ENCODE measurements around the gene PPIL4. TPM values are rescaled to one million over a fixed set of nuclear protein-coding genes. Genes with fewer than 3 reads are reported as not detected.

PPIL4 gene
- total RNA-seq (34.3 and 36.1 TPM in 2 replicates), polyA plus RNA-seq (3.1 and 9.2 TPM in 2 replicates), polyA minus RNA-seq (7.6 and 10.3 TPM in 2 replicates)
- 32.9 TPM for total RNA-seq (2013)

- Histone ChIP-seq H3K4me1 (ENCODE audit: control insufficient read depth in 2 of 2, insufficient read depth in 2 of 2, low read length in 2 of 2) (peaks cover 17 to 22% of the 10 kb centered on the region in 2 donors), H3K4me3 (ENCODE audit: control extremely low read depth in 1 of 5, extremely low read depth in 1 of 5, insufficient read depth in 1 of 5, low read depth in 2 of 5, low read length in 4 of 5) (peak within 1 kb of the TSS; percentile 96 to 100 (median 98)), H3K9me3 (ENCODE audit: control extremely low read depth in 1 of 3, control insufficient read depth in 2 of 3, insufficient read depth in 1 of 3, low read length in 2 of 3) (no peaks in the 10 kb centered on the region), H3K79me2 (ENCODE audit: control insufficient read depth, insufficient read depth, low read length) (peaks cover 46% of the 10 kb centered on the region), H3K4me2 (replicated peaks; ENCODE audit: low read depth, low read length, poor library complexity, severe bottlenecking) (peak within 1 kb of the TSS; percentile 71), H4K20me1 (ENCODE audit: control insufficient read depth, insufficient read depth, low read length, poor library complexity, severe bottlenecking) (peaks cover 19% of the 10 kb centered on the region), H3K36me3 (replicated peaks in 1 of 2; ENCODE audit: control extremely low read depth in 1 of 2, control insufficient read depth in 1 of 2, extremely low read depth in 1 of 2, insufficient read depth in 2 of 2, low read length in 1 of 2) (peaks cover 3 to 5% of the 10 kb centered on the region in 2 experiments), H3K9ac (ENCODE audit: low read length) (peak within 1 kb of the TSS; percentile 99), H2AFZ (ENCODE audit: insufficient read depth, low read depth, low read length, poor library complexity, severe bottlenecking) (peak within 1 kb of the TSS; percentile 84), H3K27me3 (replicated peaks in 1 of 4; ENCODE audit: control extremely low read depth in 1 of 4, control insufficient read depth in 3 of 4, insufficient read depth in 4 of 4, low read length in 3 of 4) (no peaks in the 10 kb centered on the region), H3K27ac (ENCODE audit: low read length in 2 of 2) (peak within 1 kb of the TSS; percentile 99)
- peaks cover 6% of the 10 kb centered on the region for H3K27me3 Mint-ChIP-seq
- under 1% methylated on average over 71 of the region's 71 CpGs for WGBS (ENCODE audit: insufficient coverage)
- H3K9me3 Mint-ChIP-seq (ENCODE audit: insufficient read depth): no peaks in the 10 kb centered on the region
- intact Hi-C loops (cut with micrococcal nuclease): loop anchor here (1.0 to 5.0 kb wide), 5 partner anchors 19 to 471 kb away; partner anchors contain the start of genes KATNA1, NUP43 and TAB2
- peak within 1 kb of the TSS; percentile 98 for H3K4me3 Mint-ChIP-seq
- TF ChIP-seq EZH2 (IDR thresholded peaks at IDR 0.05; ENCODE audit: borderline replicate concordance, insufficient read depth, low read depth, low read length, poor library complexity, severe bottlenecking) (no peak), CTCF (IDR thresholded peaks at IDR 0.05) (peak; percentile 83)
- ATAC-seq (ENCODE audit: low read depth): peak; percentile 90
- DNase-seq: peak; percentile 98
- CTCF ChIA-PET: interaction anchor here (0.7 to 9.7 kb wide), 11 partner anchors 17 to 464 kb away, joined by 3 to 90 read pairs (median 4); partner anchors contain the start of genes GINM1 and LATS1
- peak within 1 kb of the TSS; percentile 98 for H3K27ac Mint-ChIP-seq
- POLR2A ChIA-PET: interaction anchor here (0.6 to 3.8 kb wide), 6 partner anchors 19 to 463 kb away, joined by 3 to 22 read pairs (median 3); partner anchors contain the start of genes GINM1, LATS1 and TAB2
- H3K4me1 Mint-ChIP-seq: peaks cover 39% of the 10 kb centered on the region
Measured at GRCh38 chr6:149545754-149546471, at the start of gene PPIL4. TSS of gene PPIL4 (minus strand) at chr6:149546043. CDS start at chr6:149546005, 38 bp downstream.

GRCh38 chr6:149593408-149593807 lies 47.6 kb upstream of the PPIL4 start:
- Mint-ChIP-seq H3K4me1 (no peaks in the 10 kb centered on the region), H3K27ac (no peak overlapping the region), H3K4me3 (no peak overlapping the region), H3K9me3 (ENCODE audit: insufficient read depth) (no peaks in the 10 kb centered on the region), H3K27me3 (no peaks in the 10 kb centered on the region)
- Histone ChIP-seq H3K9me3 (ENCODE audit: control extremely low read depth in 1 of 3, control insufficient read depth in 2 of 3, insufficient read depth in 1 of 3, low read length in 2 of 3) (no peaks in the 10 kb centered on the region), H3K27ac (ENCODE audit: low read length in 2 of 2) (no peak overlapping the region), H3K4me3 (ENCODE audit: control extremely low read depth in 1 of 5, extremely low read depth in 1 of 5, insufficient read depth in 1 of 5, low read depth in 2 of 5, low read length in 4 of 5) (no peak overlapping the region), H3K27me3 (replicated peaks in 1 of 4; ENCODE audit: control extremely low read depth in 1 of 4, control insufficient read depth in 3 of 4, insufficient read depth in 4 of 4, low read length in 3 of 4) (no peaks in the 10 kb centered on the region), H2AFZ (ENCODE audit: insufficient read depth, low read depth, low read length, poor library complexity, severe bottlenecking) (no peak overlapping the region), H3K79me2 (ENCODE audit: control insufficient read depth, insufficient read depth, low read length) (no peaks in the 10 kb centered on the region), H3K4me2 (replicated peaks; ENCODE audit: low read depth, low read length, poor library complexity, severe bottlenecking) (no peak overlapping the region), H3K4me1 (ENCODE audit: control insufficient read depth in 2 of 2, insufficient read depth in 2 of 2, low read length in 2 of 2) (no peaks in the 10 kb centered on the region), H3K36me3 (replicated peaks in 1 of 2; ENCODE audit: control extremely low read depth in 1 of 2, control insufficient read depth in 1 of 2, extremely low read depth in 1 of 2, insufficient read depth in 2 of 2, low read length in 1 of 2) (peaks cover 6 to 44% of the 10 kb centered on the region in 2 experiments), H4K20me1 (ENCODE audit: control insufficient read depth, insufficient read depth, low read length, poor library complexity, severe bottlenecking) (no peaks in the 10 kb centered on the region), H3K9ac (ENCODE audit: low read length) (no peak overlapping the region)
- DNase-seq (no peak), ATAC-seq (ENCODE audit: low read depth) (no peak)
- POLR2A ChIA-PET: interaction anchor here (0.7 kb wide), 1 partner anchor 23 kb away, joined by 3 read pairs; no protein-coding TSS in a partner anchor
- intact Hi-C loops (cut with micrococcal nuclease): no loop called here
- CTCF ChIA-PET: no interaction called here
- WGBS (ENCODE audit: insufficient coverage): 80% methylated on average over 1 of the region's 1 CpG
- TF ChIP-seq EZH2 (IDR thresholded peaks at IDR 0.05; ENCODE audit: borderline replicate concordance, insufficient read depth, low read depth, low read length, poor library complexity, severe bottlenecking) (no peak), CTCF (IDR thresholded peaks at IDR 0.05) (no peak)

Measured in B cell (primary cell).